ENCODE results near the gene BANF2. TPM values are rescaled to one million over a fixed set of nuclear protein-coding genes. Genes with fewer than 3 reads are reported as not detected.

Gene BANF2
- total and polyA plus RNA-seq, 2 of the 4 experiments (the other 2 are of a cell fraction): not detected

- H2BK15ac ChIP-seq (ENCODE audit: low read depth, low read length): no peak overlapping the region
- in situ Hi-C loops (cut with MboI; ENCODE audit: low sequenced_read_pairs): no loop called here
- no peak overlapping the region for H3K18ac ChIP-seq (ENCODE audit: low read depth, low read length)
- no peak overlapping the region for H2BK5ac ChIP-seq (ENCODE audit: low read depth, low read length, poor library complexity, severe bottlenecking)
- no peaks in the 10 kb centered on the region for H3K27me3 ChIP-seq (ENCODE audit: control insufficient read depth, insufficient read depth, low read length)
- ChIA-PET POLR2A (ENCODE audit: unreplicated experiment) (no interaction called here), CTCF (no interaction called here)
- H2AFZ ChIP-seq (replicated peaks; ENCODE audit: low read length, poor library complexity): no peak overlapping the region
- no peak overlapping the region for H4K8ac ChIP-seq (ENCODE audit: low read depth in 2 of 2, low read length in 2 of 2)
- no peak overlapping the region for H2AK9ac ChIP-seq (replicated peaks; ENCODE audit: low read depth, low read length, poor library complexity)
- peaks cover 94% of the 10 kb centered on the region for H4K20me1 ChIP-seq (ENCODE audit: insufficient read depth, low read length)
- dilution Hi-C loops (cut with HindIII; ENCODE audit: low sequenced_read_pairs, unreplicated experiment): no loop called here
- H3K9me1 ChIP-seq (ENCODE audit: insufficient read depth, low read length): peaks cover 31% of the 10 kb centered on the region
- no peak overlapping the region for H2BK20ac ChIP-seq (ENCODE audit: low read depth, low read length)
- peaks cover 30% of the 10 kb centered on the region for H3K4me1 ChIP-seq (ENCODE audit: control insufficient read depth, insufficient read depth, low read length)
- no peak overlapping the region for H3K56ac ChIP-seq (ENCODE audit: extremely low read depth, insufficient read depth, low read length)
- TF ChIP-seq, protein P1, sequence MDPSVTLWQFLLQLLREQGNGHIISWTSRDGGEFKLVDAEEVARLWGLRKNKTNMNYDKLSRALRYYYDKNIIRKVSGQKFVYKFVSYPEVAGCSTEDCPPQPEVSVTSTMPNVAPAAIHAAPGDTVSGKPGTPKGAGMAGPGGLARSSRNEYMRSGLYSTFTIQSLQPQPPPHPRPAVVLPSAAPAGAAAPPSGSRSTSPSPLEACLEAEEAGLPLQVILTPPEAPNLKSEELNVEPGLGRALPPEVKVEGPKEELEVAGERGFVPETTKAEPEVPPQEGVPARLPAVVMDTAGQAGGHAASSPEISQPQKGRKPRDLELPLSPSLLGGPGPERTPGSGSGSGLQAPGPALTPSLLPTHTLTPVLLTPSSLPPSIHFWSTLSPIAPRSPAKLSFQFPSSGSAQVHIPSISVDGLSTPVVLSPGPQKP (IDR thresholded peaks at IDR 0.05; ENCODE audit: borderline replicate concordance, low read depth, low read length): no peak
- TF ChIP-seq NFE2L2 (IDR thresholded peaks at IDR 0.05; ENCODE audit: low read depth, low read length): no peak
- TF ChIP-seq POLR2A (IDR thresholded peaks at IDR 0.05; ENCODE audit: low read depth, low read length): no peak
- no peak for TF ChIP-seq MAZ (IDR thresholded peaks at IDR 0.05; ENCODE audit: borderline replicate concordance, low read depth, low read length)
- TF ChIP-seq MAFK (IDR thresholded peaks at IDR 0.05; ENCODE audit: low read depth, low read length): no peak
- TF ChIP-seq RAD21 (IDR thresholded peaks at IDR 0.05; ENCODE audit: low read length): no peak
- no peak for TF ChIP-seq RFX5 (IDR thresholded peaks at IDR 0.05; ENCODE audit: low read depth, low read length)
- no peak for TF ChIP-seq SMC3 (IDR thresholded peaks at IDR 0.05; ENCODE audit: low read depth, low read length)
- TF ChIP-seq BHLHE40 (IDR thresholded peaks at IDR 0.05; ENCODE audit: low read depth, low read length): no peak
- TF ChIP-seq CHD1 (IDR thresholded peaks at IDR 0.05; ENCODE audit: low read depth, low read length): no peak
- TF ChIP-seq FOS (IDR thresholded peaks at IDR 0.05; ENCODE audit: low read depth, low read length): no peak
- TF ChIP-seq MXI1 (IDR thresholded peaks at IDR 0.05; ENCODE audit: borderline replicate concordance, low read depth, low read length): no peak
- TF ChIP-seq, protein P2, sequence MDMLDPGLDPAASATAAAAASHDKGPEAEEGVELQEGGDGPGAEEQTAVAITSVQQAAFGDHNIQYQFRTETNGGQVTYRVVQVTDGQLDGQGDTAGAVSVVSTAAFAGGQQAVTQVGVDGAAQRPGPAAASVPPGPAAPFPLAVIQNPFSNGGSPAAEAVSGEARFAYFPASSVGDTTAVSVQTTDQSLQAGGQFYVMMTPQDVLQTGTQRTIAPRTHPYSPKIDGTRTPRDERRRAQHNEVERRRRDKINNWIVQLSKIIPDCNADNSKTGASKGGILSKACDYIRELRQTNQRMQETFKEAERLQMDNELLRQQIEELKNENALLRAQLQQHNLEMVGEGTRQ (IDR thresholded peaks at IDR 0.05; ENCODE audit: low read depth, low read length): no peak
- TF ChIP-seq, protein P3, sequence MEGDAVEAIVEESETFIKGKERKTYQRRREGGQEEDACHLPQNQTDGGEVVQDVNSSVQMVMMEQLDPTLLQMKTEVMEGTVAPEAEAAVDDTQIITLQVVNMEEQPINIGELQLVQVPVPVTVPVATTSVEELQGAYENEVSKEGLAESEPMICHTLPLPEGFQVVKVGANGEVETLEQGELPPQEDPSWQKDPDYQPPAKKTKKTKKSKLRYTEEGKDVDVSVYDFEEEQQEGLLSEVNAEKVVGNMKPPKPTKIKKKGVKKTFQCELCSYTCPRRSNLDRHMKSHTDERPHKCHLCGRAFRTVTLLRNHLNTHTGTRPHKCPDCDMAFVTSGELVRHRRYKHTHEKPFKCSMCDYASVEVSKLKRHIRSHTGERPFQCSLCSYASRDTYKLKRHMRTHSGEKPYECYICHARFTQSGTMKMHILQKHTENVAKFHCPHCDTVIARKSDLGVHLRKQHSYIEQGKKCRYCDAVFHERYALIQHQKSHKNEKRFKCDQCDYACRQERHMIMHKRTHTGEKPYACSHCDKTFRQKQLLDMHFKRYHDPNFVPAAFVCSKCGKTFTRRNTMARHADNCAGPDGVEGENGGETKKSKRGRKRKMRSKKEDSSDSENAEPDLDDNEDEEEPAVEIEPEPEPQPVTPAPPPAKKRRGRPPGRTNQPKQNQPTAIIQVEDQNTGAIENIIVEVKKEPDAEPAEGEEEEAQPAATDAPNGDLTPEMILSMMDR (conservative IDR thresholded peaks at IDR 0.05; ENCODE audit: low read depth, low read length): no peak
- TF ChIP-seq RCOR1 (IDR thresholded peaks at IDR 0.05; ENCODE audit: insufficient replicate concordance, low read length): no peak
- TF ChIP-seq CEBPB (IDR thresholded peaks at IDR 0.05; ENCODE audit: low read depth, low read length): no peak
- H2AK5ac ChIP-seq (ENCODE audit: low read depth, low read length): no peak overlapping the region
- WGBS, 2 experiments (ENCODE audit: extremely low coverage in 2 of 2, insufficient read length in 1 of 2): 80% methylated on average over 3 of the region's 5 CpGs; no CpG with 5 or more reads in 1 of the 2 experiments
- H3K14ac ChIP-seq (replicated peaks; ENCODE audit: low read depth, low read length): 0 out of 2 replicates have a peak overlapping the region, but pooled peaks have one; percentile 45
- intact Hi-C loops (cut with micrococcal nuclease): no loop called here
- peaks cover 7% of the 10 kb centered on the region; the same call in 1 of the 2 replicates for H3K9me3 ChIP-seq (ENCODE audit: control insufficient read depth, insufficient read depth, low read length)
- DNase-seq: no peak
- no peak overlapping the region for H2BK120ac ChIP-seq (ENCODE audit: low read depth, low read length)
- no TSS peak for BruUV-seq (replicated peaks)
- peaks cover 35% of the 10 kb centered on the region for H3K36me3 ChIP-seq (ENCODE audit: control insufficient read depth, insufficient read depth, low read length)
- H4K5ac ChIP-seq (ENCODE audit: low read depth, low read length): no peak overlapping the region
- H3K23ac ChIP-seq (ENCODE audit: low read depth, low read length): peak overlapping the region; percentile 60; the same call in 1 of the 2 replicates
- H3K4ac ChIP-seq (ENCODE audit: low read depth, low read length): no peak overlapping the region
- H3K4me3 ChIP-seq (ENCODE audit: insufficient read depth, low read depth, low read length): no peak overlapping the region
- H4K91ac ChIP-seq (ENCODE audit: insufficient read depth, low read depth, low read length): no peak overlapping the region
- H3K27ac ChIP-seq (ENCODE audit: insufficient read depth, low read length): peak overlapping the region; percentile 0; the same call in 1 of the 2 replicates
- peaks cover 22 to 81% of the 10 kb centered on the region in 2 experiments for H3K79me1 ChIP-seq (ENCODE audit: low read depth in 1 of 2, low read length in 2 of 2)
- H3K4me2 ChIP-seq (ENCODE audit: low read depth, low read length): no peak overlapping the region
- ATAC-seq (ENCODE audit: low read depth): peak; percentile 16
- no peak overlapping the region for H3K9ac ChIP-seq (ENCODE audit: low read depth, low read length)
Measured at GRCh38 chr20:17661121-17661744, 38.5 kb upstream of the BANF2 start.

All from IMR-90 (cell line).